ENCODE data around the gene CTDP1.

Gene CTDP1

DNA sequence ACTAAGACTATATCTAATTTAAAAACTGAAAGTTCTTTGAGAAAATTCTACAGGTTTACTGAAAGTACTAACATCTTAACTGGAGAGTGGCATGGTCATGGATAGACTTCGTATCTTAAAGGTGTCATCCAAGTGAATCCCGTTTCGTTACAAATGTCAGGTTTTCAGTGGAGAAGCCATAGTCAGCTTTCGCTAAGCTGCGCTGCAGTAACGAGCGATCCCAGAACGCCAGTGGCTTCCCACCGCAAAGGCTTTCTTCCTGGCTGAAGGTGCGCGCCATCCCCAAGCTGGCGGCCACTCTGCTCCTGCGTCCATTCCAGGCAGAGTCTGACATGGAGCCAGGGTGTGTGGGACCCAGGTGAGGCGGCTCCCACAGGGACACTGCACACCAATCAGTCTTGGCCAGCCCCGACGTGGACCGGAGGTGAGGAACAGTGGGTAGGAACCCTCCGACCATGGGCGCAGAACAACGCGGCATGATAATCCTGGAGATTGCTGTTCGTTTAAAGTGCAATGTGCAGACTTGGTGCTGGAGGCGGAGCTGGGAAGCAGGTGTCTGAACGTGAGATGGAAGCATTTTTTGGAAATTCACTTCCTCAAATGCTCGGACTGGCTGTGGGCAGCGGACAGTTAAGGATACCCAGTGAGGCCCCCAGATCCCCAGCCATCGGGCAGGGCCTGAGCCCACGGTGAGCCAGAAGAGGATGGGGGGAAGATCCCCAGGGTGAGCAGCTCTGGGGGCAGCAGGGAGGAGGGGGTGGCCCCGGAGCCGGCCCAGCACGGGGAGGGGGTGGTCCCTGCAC is 90.3 kb downstream of the CTDP1 start:
- no peak for DNase-seq

DNA sequence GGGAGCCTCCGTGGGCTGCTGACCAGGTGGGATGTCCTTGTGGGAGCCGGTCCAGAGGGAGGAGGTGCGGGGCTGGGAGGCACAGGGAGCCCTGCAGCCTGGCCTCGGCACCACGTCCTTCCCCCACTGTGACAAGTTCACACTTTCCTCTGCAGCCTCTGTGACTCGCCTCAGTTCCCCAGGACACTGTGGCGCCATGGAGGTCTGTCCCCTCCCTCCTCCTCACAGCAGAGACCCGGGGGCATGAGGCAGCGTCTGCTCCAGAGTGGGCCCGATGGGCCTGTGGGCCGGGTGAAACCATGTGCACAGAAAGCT is 90.9 kb downstream of the CTDP1 start:
- no peak for DNase-seq

DNA sequence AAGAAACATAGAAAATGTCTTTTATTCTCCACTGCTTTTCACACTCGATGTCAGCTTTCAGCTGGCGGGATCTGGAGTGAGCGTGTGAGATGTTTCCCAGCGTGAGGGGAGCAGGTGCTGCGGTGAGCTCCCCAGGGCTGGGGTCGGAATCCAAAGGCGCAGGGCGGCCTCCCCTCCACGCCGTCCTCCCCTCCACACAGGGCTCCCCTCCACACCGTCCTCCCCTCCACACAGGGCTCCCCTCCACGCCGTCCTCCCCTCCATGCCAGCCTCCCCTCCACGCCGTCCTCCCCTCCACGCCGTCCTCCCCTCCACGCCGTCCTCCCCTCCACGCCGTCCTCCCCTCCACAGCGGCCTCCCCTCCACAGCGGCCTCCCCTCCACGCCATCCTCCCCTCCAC is 91.2 kb downstream of the CTDP1 start:
- no peak for DNase-seq

DNA sequence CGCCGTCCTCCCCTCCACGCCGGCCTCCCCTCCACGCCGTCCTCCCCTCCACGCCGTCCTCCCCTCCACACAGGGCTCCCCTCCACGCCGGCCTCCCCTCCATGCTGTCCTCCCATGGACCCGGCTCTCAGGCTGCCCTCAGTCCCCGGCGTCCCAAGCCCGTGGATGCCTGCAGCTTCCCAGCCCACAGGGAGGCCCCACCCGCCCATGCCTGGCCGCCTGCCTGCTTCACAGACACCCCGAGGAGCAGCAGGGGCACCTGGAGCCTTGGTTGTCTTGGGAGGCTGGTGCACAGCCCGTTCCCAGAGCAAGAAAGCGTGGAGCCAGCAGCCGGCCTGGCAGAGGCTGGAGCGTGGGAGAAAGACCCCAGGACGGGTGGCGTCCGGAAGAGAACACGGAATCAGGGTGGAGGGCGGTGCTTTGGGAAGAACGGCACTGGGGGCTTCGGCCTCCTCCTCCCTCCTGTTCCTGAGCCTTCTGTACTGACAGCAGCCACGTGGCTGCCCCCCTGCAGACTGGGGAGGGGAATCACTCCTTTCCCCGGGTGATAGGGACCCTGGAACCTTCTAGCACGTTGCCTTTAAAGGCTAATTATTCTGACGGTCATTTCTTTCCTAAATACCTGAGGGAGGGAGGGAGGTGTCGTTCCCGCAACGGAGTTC is 92.0 kb downstream of the CTDP1 start:
- DNase-seq = no peak

DNA sequence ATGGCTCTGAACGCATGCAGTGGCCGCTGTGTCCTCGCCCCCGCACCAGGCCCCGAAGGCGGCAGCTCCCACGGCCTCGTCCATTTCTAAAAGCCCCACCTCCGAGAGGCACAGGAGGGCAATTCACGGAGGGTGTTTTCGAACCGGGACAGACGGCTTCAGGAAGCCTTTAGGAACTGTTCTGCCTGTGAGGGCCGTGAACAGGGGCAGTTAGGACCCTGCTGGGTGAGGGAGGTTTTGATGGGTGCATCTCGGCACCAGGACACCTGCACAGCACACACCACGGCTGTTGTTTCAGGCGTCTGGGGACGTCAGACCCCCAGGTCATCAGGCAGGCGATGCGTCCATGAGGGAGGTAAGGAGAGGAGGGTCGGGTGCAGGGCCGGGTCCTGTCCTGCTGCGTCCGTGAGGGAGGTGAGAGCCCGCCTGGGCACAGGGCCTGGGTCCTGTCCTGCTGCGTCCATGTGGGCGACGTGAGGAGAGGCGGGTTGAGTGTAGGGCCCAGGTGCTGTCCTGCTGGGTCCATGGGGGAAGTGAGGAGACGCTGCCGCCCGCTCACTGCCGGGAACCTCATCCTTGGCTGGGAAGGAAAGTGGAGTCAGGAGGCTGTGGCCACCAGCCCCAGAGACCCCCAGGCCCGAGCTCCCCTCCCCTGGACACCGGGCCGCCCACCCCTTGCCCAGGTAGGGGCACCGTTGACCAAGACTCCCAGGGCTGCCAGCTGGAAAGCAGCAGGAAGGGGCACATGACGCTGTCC is 92.7 kb downstream of the CTDP1 start:
- DNase-seq = no peak

DNA sequence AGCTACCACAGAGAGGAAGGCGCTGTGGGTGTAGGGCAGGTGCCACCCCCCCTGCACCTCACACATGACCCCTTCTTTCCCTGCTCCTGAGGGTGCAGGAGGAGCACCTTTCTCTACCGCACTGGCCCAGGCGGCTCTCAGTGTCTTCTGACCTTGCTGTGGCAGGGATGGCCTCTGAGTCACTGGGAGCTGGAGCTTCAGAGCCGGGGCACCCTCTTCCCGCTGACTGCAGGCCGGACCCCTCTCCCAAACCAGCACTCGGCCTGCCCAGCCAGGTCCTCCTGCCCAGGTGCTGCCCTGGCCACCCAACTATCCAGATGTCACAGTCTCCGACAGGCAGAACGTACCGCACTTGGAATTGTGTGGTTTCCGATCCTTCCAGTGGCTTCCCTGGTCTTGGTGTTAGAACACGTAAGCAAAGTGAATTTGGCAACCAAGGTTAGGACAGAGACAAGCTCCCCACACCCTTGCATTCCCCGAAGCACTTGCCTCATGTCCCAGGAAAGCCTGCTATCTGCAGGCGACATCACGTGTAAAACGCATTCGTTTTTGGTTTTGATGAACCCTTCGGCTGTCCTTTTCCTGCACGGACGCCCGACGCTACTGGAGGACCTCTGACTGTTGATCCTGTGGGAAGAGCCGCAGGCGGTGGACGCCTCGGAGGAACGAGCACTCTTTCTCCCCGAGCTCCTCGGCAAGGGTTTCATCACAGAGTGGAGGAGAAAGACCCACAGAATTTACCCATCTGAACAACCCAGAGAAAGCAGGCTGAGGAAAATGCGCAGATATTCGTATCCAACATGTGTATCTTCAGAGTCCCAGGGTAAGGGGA is 93.5 kb downstream of the CTDP1 start:
- DNase-seq = no peak

DNA sequence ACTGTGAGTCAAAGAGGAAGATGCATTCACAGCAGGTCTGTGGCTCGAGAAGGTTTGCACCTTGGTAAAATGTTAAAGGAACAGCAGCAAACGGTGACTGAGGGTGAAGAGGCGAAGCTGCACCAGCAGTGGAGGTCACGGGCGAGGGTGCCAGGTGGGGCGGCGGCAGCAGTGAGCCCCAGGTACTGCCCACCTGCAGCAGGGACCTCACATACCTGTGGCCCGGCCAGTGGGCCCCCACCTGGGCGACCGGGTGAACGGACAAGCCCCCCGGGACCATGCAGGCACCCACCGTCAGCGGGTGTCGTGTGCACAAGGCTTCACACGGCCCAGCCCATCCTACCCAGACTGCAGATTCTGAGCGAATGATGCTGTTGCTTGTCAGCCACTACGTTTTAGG is 94.5 kb downstream of the CTDP1 start:
- DNase-seq = no peak

DNA sequence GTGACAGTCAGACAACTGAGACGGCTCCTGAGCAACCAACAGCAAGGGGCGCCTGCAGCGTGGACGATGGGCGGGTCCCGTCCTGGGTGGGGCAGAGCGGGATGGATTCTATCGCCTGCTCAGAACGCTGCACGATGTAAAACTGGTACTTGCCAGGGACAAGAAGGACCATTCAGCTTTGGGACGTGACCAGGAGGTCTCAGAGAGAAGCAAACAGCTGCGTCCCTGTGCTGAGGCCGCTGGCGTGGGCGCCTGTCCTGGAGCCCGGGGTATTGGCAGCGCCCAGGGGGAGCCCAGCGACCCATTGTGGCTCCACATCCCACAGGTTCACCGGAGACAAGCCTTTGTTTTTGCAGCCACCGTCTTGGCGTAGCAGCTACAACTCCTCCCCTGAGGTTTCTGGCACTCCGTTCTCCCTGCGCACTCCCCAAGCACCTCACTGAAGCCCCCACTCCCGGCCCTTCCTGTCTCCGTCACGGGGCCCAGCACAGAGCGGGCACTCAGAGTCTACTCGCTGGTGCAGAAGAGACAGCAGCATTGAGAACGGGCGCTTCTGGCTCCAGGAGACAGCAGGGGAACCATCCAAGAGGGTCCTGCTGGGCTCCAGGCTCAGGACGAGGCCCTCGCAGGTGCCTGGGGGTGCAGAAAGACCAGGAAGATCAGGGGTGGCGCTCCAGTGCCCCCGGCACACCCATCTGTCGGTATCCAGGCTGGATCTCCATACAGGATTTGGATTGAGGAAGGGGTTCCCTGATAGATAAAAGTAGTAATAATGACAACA is 96.0 kb downstream of the CTDP1 start:
- DNase-seq = no peak

DNA sequence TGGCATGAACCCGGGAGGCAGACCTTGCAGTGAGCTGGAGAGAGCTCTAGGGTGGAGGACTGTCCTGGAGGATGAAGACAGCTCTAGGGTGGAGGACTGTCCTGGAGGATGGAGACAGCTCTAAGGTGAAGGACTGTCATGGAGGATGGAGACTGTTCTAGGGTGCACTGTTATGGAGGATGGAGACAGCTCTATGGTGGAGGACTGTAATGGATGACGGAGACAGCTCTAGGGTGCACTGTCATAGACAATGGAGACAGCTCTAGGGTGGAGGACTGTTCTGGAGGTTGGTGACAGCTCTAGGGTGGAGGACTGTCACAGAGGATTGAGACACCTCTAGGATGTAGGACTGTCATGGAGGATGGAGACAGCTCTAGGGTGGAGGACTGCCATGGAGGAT is 97.1 kb downstream of the CTDP1 start:
- DNase-seq = no peak

DNA sequence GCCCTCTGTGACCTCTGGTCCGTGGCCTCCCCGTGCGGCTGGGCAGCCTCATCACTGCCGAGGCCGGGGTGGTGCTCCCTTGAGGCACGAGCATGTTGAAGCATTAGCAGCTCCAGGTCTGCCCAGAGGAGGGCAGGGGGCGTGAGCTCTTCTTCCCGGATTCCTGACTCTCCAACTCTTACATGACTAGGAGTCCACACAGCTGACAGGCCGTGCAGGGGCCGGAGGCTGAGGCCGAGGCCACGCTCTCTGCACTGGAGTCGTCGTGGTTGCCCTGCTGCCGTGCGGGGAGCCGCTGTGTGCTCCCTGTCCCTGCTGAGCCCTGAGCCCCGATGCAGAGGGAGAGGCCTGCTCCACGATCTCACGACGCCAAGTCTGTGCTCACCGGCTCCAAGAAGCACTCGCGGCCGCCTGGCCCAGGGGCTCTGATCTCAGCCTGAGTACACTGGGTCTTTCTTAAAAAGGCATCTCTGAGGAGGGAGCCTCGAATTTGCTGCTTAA is 98.7 kb downstream of the CTDP1 start:
- DNase-seq = no peak

DNA sequence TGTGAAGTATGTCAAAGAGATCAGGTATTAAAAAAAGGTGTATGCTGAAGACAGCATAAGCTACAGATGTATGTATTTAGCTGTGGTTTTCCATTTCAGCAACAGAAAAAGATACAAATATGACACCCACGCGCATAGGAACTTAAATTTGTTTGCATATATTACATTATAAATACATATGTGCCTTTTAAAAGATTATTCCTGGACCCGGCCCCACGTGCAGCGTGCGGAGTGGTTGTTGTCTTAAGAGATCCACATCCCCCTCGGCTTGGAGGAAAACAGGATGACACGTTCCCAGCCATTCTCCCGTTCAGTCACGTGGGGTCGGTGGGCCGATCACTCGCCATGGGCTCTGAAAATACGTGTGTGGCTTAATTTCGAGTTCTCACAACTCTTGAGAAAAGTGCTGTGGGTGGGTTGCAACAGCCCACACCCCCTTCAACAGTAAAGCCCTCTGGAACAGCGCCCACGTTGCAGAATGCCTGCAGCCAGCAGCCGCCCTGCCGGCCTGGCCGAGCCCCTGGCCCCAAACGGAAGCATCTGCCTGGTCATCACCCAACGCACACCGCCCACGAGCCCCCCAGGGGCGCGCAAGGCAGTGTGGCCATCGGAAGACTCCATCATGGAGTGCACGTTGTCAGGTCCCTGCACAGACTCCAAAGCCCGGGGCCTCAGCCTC is 99.6 kb downstream of the CTDP1 start:
- DNase-seq = no peak

DNA sequence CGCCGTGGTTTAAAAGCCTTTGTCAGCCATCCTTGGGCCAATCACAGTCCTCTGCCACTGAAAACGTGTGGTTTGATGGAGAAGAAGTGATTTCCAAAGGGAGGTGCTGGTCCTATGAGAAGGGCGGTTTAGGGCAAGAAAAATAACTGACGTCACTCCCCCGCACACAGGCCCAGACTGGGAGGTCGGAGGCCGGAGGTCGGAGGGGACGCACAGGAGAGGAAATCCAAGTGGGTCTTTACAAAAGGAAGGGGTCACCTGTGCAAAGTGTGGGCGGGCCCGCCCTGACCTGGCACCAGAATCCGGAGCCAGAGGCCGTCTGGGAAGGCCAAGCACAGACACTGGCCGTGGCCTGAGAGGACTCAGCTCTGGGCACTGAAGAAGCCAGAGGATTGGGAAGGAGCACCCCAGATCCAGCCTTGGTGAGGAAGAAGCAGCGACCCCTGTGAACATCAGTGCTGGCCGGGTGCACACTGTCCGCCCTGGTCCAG is 100.1 kb downstream of the CTDP1 start:
- DNase-seq = no peak

DNA sequence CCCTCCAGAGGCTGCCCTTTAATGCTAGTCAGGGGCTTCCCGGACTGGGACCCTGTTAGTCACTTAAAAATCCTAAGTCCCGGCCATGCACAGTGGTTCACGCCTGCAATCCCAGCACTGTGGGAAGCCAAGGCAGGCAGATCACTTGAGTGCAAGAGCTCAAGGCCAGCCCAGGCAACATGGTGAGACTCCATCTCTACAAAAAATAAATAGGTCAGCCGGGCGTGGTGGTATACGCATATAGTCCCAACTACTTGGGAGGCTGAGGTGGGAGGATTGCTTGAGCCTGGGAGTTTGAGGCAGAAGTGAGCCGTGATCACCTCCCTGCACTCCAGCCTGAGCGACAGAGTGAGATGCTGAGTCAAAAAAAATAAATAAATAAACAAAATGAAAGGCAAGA is 100.9 kb downstream of the CTDP1 start:
- DNase-seq = no peak

DNA sequence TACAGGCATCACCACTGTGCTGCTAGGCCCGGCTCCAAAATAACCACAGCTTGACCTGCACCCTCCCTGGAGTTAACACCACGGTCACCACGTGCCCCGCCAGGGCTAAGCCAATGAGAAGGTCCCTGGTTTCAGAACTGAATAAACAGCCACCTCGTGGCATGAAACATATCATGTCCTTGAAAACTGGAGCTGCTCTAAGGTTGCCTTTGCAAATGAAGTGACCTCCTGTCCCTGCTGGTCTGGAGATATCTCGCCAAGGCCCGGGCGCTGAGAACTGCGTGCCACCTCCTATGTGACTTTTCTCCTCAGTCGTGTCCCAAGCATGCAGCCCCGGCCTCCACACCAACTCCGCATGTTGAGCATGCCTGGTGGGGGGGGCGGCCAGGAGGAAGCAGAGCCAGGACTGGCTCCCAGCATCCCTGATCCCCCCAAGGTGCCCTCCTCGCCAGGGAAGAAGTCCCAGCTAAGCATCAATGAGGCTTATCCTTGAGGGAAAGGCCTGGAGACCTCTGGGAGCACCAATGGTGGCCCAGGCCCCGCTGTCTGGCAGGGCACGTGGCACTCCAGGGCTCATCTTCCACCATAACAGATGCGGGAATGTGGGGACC is 101.8 kb downstream of the CTDP1 start:
- DNase-seq = no peak

DNA sequence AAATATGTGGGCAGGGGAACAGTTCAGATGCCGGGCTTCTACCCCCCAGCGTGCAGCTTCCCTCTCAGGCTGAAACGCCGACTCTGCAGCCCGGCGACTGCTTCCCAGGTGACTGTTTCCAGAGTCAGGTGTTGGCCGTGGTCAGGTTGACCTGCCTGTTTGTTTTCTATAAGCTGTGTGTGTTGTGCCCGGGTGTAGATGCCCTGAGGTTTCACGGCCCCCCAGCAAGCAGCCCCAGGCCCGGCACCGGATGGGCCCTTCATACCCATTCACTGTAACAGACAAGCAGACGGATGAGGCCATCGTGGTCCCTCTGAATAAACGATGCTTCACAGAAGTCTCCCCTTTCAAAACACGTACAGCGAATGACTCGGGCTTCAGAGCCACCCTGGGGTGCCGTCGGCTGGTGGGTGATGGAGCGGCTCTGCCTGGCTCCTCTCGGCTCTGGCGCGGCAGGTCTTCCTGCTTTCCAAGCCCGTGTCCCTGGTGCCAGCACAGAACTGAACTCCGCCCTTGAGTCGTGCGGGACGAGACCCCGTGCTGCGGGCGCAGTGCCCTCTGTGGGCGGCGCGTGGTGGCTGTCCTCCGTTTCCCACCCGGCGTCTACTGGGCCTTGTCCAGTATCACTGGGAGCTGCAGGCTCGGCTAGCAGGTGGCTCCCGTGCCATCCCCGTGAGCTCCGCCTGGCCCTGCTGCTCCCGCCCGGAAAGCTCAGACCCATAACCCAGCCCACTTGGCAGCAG is 103.1 kb downstream of the CTDP1 start:
- no peak for DNase-seq

DNA sequence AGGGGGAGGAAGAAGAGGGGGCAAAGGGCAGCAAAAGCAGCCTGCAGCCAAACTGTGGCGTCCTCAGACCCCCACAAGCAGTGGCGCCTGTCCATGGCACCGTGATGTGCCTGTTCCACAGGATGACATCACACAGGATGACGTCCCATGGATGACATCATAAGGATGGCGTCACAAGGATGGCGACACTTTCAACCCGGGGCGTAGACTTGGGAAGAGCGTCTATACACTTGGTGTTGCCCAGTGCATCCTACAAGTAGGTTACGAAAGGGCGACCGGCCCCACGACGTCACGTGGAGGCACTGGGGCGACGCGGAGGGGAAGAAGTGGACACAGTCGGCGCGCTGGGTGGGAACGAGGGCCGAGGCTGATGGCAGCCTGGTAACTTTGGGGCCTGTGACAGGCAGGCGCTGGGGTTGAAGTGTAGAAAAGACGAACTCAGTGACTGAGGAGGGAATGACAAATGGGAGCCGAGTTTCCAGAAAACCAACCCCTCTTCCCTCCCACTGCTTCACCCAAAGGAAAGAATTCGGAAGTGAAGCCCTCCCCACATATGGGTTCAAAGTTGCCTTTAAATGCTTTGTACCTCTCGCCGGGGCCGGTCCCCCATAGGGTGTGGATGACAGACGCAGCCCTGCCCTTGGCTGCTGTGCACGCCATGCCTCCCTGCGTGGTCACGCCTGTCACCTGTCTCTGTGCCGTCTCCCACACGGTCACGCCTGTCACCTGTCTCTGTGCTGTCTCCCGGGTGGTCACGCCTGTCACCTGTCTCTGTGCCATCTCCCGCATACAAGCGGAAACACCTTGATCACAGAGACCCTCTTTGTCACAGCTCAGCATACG is 104.7 kb downstream of the CTDP1 start:
- no peak for DNase-seq

DNA sequence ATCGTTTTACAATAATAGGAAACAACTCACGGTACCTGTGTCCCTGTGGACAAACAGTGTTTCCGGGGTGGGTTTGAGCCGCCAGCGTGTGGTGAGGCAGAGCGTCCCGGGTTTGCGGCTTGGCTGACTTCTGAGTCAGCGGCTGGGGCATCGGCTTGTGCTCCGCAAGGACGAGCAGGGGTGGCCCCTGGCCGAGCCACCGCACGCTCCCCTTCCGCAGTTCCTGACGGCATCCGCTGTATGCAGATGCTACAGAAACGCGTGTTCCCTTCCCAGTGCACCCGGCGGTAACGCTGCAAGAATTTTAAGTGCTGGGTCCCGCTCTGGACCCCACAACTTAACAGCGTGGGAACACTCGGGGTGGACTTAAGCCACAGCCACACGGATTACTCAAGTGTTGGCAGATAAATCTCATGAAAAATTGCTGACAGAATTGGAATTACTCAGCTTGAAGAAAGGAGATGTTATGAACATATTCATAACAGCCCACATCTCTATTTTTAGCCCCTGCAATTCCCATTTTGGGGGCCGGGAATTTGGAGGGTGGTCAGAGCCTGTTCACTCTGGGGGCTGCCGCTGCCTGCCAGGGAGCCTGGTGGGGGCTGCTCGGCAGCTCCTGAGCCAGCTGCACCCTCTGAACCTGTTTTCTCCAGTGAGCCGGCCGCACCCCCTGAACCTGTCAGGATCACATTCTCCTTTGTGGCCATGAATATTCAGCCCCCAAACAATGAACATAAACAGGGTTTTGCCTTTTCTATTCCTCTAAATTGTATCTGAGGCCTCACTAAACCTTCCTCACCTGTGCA is 105.6 kb downstream of the CTDP1 start:
- DNase-seq = no peak

DNA sequence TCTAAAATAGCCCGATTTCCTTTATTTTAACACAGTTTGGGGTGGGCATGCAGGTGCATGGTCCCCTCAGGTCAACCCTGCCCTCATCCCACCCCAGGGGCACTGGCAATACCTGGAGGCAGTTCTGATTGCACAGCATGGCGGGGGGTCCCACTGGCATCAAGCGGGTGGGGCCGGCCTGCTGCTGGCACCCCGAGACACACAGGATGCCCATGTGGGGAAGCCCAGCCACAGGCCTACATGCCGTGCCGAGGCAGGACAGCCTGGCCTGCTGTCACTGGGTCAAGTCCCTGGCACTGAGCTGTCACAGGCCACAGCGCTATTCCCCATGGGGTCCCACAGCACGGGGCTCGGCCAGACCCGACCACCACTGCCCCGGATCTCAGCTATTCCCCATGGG is 106.2 kb downstream of the CTDP1 start:
- no peak for DNase-seq
